Smooth muscle cell (in vitro differentiated cells): Measurements from ENCODE around the gene PIGX. TPM values are rescaled to one million over a fixed set of nuclear protein-coding genes. Genes with fewer than 3 reads are reported as not detected.
A peak's percentile ranks its signal among the peaks of the same experiment; 100 is the strongest.

Source experiments
- DNase-seq: peaks from one replicate; lab custom pipeline; 2025; ENCODE audit not compliant: unreplicated experiment; lab: John Stamatoyannopoulos, UW
- H2AFZ ChIP-seq: fragments of 200-600 bp; sonication (generic); 2 replicates; pipeline ENCODE4 v1.6.0; 2016; ENCODE audit warnings: antibody characterized with exemption, low read depth, mild to moderate bottlenecking
- H3F3A ChIP-seq: fragments of 200-600 bp; sonication (generic); 2 replicates; pipeline ENCODE4 v1.6.0; 2017; ENCODE audit warnings: antibody characterized with exemption, low read depth
- H3K27ac ChIP-seq: fragments of 200-600 bp; sonication (generic); 2 replicates; pipeline ENCODE4 v1.5.1; 2016; ENCODE audit warnings: low read depth, mild to moderate bottlenecking
- H3K27me3 ChIP-seq: fragments of 200-600 bp; sonication (generic); 2 replicates; pipeline ENCODE4 v1.6.1; 2016; ENCODE audit warnings: low read depth, mild to moderate bottlenecking
- H3K36me3 ChIP-seq: fragments of 200-600 bp; sonication (generic); 2 replicates; pipeline ENCODE4 v1.5.1; 2016; ENCODE audit warnings: low read depth
- H3K4me1 ChIP-seq: fragments of 200-600 bp; sonication (generic); 2 replicates; pipeline ENCODE4 v1.5.1; 2016; ENCODE audit warnings: low read depth
- H3K4me2 ChIP-seq: fragments of 200-600 bp; sonication (generic); 2 replicates; pipeline ENCODE4 v1.6.0; 2016; ENCODE audit warnings: mild to moderate bottlenecking
- H3K4me3 ChIP-seq: fragments of 200-600 bp; sonication (generic); 2 replicates; pipeline ENCODE4 v1.5.1; 2016; ENCODE audit warnings: mild to moderate bottlenecking
- H3K79me2 ChIP-seq: fragments of 200-600 bp; sonication (generic); 2 replicates; pipeline ENCODE4 v1.6.0; 2016; ENCODE audit warnings: low read depth, mild to moderate bottlenecking
- H3K9ac ChIP-seq: fragments of 200-600 bp; sonication (generic); 2 replicates; pipeline ENCODE4 v1.6.0; 2016; ENCODE audit warnings: low read depth
- H3K9me3 ChIP-seq: fragments of 200-600 bp; sonication (generic); replicated peaks from 2 replicates; pipeline ENCODE4 v1.5.1; 2016; ENCODE audit warnings: low read depth
- H4K20me1 ChIP-seq: fragments of 200-600 bp; sonication (generic); 2 replicates; pipeline ENCODE4 v1.6.0; 2016; ENCODE audit warnings: low read depth
- CTCF ChIP-seq: fragments of 200-600 bp; sonication (generic); IDR thresholded peaks from 2 replicates; pipeline ENCODE4 v1.5.1; 2017; ENCODE audit warnings: borderline replicate concordance, mild to moderate bottlenecking, antibody characterized with exemption; ENCODE audit not compliant: insufficient read depth, poor library complexity, severe bottlenecking
- WGBS: methylation state at CpG from one replicate; pipeline ENCODE4 v1.1.7; 2016; ENCODE audit warnings: low lambda C conversion rate; 5-methylcytosine and 5-hydroxymethylcytosine counted together
- polyA plus RNA-seq: library from polyadenylated mRNA; unstranded; fragments of >200 nt; fragmentation: Nextera tagmentation; extraction: Ambion mirVana; gene quantifications from 2 replicates; pipeline ENCODE4 v1.2.1, GENCODE V29; 2016
- total RNA-seq: library from RNA; depleted of rRNA; stranded (reverse); fragments of >200 nt; gene quantifications from 2 replicates; pipeline ENCODE4 v1.2.3, GENCODE V29; 2014

Gene PIGX
- total and polyA plus RNA-seq, 2 experiments from 2014 or later = 27.6 to 34.6 TPM

- H4K20me1 ChIP-seq = peaks cover 90% of the 10 kb centered on the region
Observed at GRCh38 chr3:196772897-196773296, 60.7 kb downstream of the PIGX start.

GRCh38 chr3:196774191-196774820 lies 62.1 kb downstream of the PIGX start:
- no peak overlapping the region for H3K4me3 ChIP-seq
- no peaks in the 10 kb centered on the region for H3K9me3 ChIP-seq
- H3K4me2 ChIP-seq = peak overlapping the region; percentile 49
- peaks cover 21% of the 10 kb centered on the region for H3K4me1 ChIP-seq
- no peaks in the 10 kb centered on the region for H3K27me3 ChIP-seq
- no peak for TF ChIP-seq CTCF
- no peak overlapping the region for H2AFZ ChIP-seq
- peak overlapping the region; percentile 17 for H3K9ac ChIP-seq
- H3K79me2 ChIP-seq = peaks cover 84% of the 10 kb centered on the region
- H3F3A ChIP-seq = peaks cover 20% of the 10 kb centered on the region
- peak overlapping the region; percentile 76 for H3K27ac ChIP-seq
- H3K36me3 ChIP-seq = no peaks in the 10 kb centered on the region
- 46% methylated on average over 5 of the region's 5 CpGs for WGBS
- DNase-seq = no peak
- H4K20me1 ChIP-seq = peaks cover 93% of the 10 kb centered on the region

More at GRCh38 chr3:196772897-196773296, 60.7 kb downstream of the PIGX start:
- Histone ChIP-seq H3K9me3 (no peaks in the 10 kb centered on the region), H3K4me3 (no peak overlapping the region), H3K36me3 (no peaks in the 10 kb centered on the region), H3K4me2 (peak overlapping the region; percentile 13), H3F3A (peaks cover 10% of the 10 kb centered on the region), H3K27ac (peak overlapping the region; percentile 76), H3K79me2 (peaks cover 96% of the 10 kb centered on the region), H3K4me1 (peaks cover 21% of the 10 kb centered on the region), H3K9ac (no peak overlapping the region), H3K27me3 (no peaks in the 10 kb centered on the region), H2AFZ (no peak overlapping the region)
- 51% methylated on average over 6 of the region's 6 CpGs for WGBS
- TF ChIP-seq CTCF = no peak
- no peak for DNase-seq

- peak overlapping the region; percentile 76 for H3K27ac ChIP-seq
- 86% methylated on average over 6 of the region's 6 CpGs for WGBS
- no peak overlapping the region for H3K4me3 ChIP-seq
- H3K9me3 ChIP-seq = no peaks in the 10 kb centered on the region
- no peak for DNase-seq
- no peaks in the 10 kb centered on the region for H3K36me3 ChIP-seq
- H4K20me1 ChIP-seq = peaks cover 93% of the 10 kb centered on the region
- no peaks in the 10 kb centered on the region for H3K27me3 ChIP-seq
- no peak for TF ChIP-seq CTCF
- peaks cover 21% of the 10 kb centered on the region for H3K4me1 ChIP-seq
- peaks cover 83% of the 10 kb centered on the region for H3K79me2 ChIP-seq
- H3K4me2 ChIP-seq = no peak overlapping the region
- peak overlapping the region; percentile 17 for H3K9ac ChIP-seq
- peaks cover 26% of the 10 kb centered on the region for H3F3A ChIP-seq
- no peak overlapping the region for H2AFZ ChIP-seq
Observed at GRCh38 chr3:196774848-196775422, 62.8 kb downstream of the PIGX start.
